Endodermal cell (in vitro differentiated cells): Measurements from ENCODE around the gene CSNK2A1. TPM values are rescaled to one million over a fixed set of nuclear protein-coding genes. Genes with fewer than 3 reads are reported as not detected.

Experiments
- DNase-seq: peaks from one replicate; pipeline ENCODE4 v3.0.0-alpha.2; 2017
- H3K27ac ChIP-seq: 2 replicates; pipeline ENCODE4 v1.5.1; 2013; ENCODE audit warnings: mild to moderate bottlenecking, low read depth, low read length, moderate library complexity
- H3K27me3 ChIP-seq: 2 replicates; pipeline ENCODE4 v1.6.1; 2013; ENCODE audit warnings: mild to moderate bottlenecking, low read length, moderate library complexity; ENCODE audit not compliant: insufficient read depth, control insufficient read depth, poor library complexity, severe bottlenecking
- H3K36me3 ChIP-seq: 2 replicates; pipeline ENCODE4 v1.7.0; 2013; ENCODE audit warnings: mild to moderate bottlenecking, low read length, moderate library complexity; ENCODE audit not compliant: control insufficient read depth, insufficient read depth
- H3K4me1 ChIP-seq: one replicate; pipeline ENCODE4 v1.7.0; 2013; ENCODE audit warnings: low read length; ENCODE audit not compliant: control insufficient read depth, insufficient read depth
- H3K4me3 ChIP-seq: 2 replicates; pipeline ENCODE4 v1.5.1; 2013; ENCODE audit warnings: mild to moderate bottlenecking, low read length, moderate library complexity
- H3K9ac ChIP-seq: 2 replicates; pipeline ENCODE4 v1.6.1; 2013; ENCODE audit warnings: mild to moderate bottlenecking, low read length, moderate library complexity; ENCODE audit not compliant: poor library complexity, severe bottlenecking; ENCODE audit errors: extremely low read depth
- H3K9me3 ChIP-seq: 2 replicates; pipeline ENCODE4 v1.6.1; 2013; ENCODE audit warnings: mild to moderate bottlenecking, low read length, moderate library complexity; ENCODE audit not compliant: control insufficient read depth
- H3K27ac Mint-ChIP-seq: 2 replicates; pipeline ENCODE4 v1.8.0; 2020; ENCODE audit warnings: mixed read lengths
- H3K27me3 Mint-ChIP-seq: 2 replicates; pipeline ENCODE4 v1.8.0; 2021; ENCODE audit warnings: mild to moderate bottlenecking, mixed read lengths; ENCODE audit not compliant: insufficient read depth
- H3K36me3 Mint-ChIP-seq: 2 replicates; pipeline ENCODE4 v1.8.0; 2020; ENCODE audit warnings: low read depth, mixed read lengths
- H3K4me1 Mint-ChIP-seq: 2 replicates; pipeline ENCODE4 v1.8.0; 2020; ENCODE audit warnings: mixed read lengths
- H3K4me3 Mint-ChIP-seq: 2 replicates; pipeline ENCODE4 v1.8.0; 2020; ENCODE audit warnings: mild to moderate bottlenecking, moderate library complexity, mixed read lengths
- H3K9me3 Mint-ChIP-seq: 2 replicates; pipeline ENCODE4 v1.8.0; 2020; ENCODE audit warnings: mild to moderate bottlenecking, mixed read lengths
- WGBS, 2 experiments: methylation state at CpG; one replicate each; pipeline versions ENCODE4 v1.1.5 to v1.1.7; 2013; ENCODE audit warnings: missing lambda C conversion rate in 2 of 2, mixed read lengths in 1 of 2; ENCODE audit not compliant: insufficient coverage in 1 of 2, insufficient read length in 1 of 2; 5-methylcytosine and 5-hydroxymethylcytosine counted together
- total RNA-seq, 2 donors: library from RNA; stranded (reverse); fragmentation: NEBNext Ultra II Directional in 1 of 2; extraction: Animal tissue kit (Norgen Biotek cat#: 25700) in 1 of 2; gene quantifications; 2 replicates in 1 of 2; 3 replicates in 1 of 2; pipeline ENCODE4 v1.2.1, GENCODE V29; 2021
- TF ChIP-seq, protein P1 (sequence below): fragments of 200-600 bp; sonication (generic); conservative IDR thresholded peaks from 2 replicates; pipeline ENCODE4 v1.5.0; 2021; ENCODE audit warnings: antibody characterized with exemption, mild to moderate bottlenecking

The CSNK2A1 gene
- total RNA-seq, 2 donors from 2014 or later: 202 to 239 TPM

- Mint-ChIP-seq H3K27me3 (no peaks in the 10 kb centered on the region), H3K4me1 (peaks cover 54% of the 10 kb centered on the region), H3K27ac (no peak overlapping the region), H3K9me3 (no peaks in the 10 kb centered on the region), H3K4me3 (no peak overlapping the region), H3K36me3 (peaks cover 19% of the 10 kb centered on the region)
- Histone ChIP-seq H3K36me3 (peaks cover 26% of the 10 kb centered on the region), H3K27ac (no peak overlapping the region), H3K9ac (no peak overlapping the region), H3K27me3 (no peaks in the 10 kb centered on the region), H3K4me1 (no peaks in the 10 kb centered on the region), H3K9me3 (no peaks in the 10 kb centered on the region), H3K4me3 (no peak overlapping the region)
- TF ChIP-seq, protein P1, sequence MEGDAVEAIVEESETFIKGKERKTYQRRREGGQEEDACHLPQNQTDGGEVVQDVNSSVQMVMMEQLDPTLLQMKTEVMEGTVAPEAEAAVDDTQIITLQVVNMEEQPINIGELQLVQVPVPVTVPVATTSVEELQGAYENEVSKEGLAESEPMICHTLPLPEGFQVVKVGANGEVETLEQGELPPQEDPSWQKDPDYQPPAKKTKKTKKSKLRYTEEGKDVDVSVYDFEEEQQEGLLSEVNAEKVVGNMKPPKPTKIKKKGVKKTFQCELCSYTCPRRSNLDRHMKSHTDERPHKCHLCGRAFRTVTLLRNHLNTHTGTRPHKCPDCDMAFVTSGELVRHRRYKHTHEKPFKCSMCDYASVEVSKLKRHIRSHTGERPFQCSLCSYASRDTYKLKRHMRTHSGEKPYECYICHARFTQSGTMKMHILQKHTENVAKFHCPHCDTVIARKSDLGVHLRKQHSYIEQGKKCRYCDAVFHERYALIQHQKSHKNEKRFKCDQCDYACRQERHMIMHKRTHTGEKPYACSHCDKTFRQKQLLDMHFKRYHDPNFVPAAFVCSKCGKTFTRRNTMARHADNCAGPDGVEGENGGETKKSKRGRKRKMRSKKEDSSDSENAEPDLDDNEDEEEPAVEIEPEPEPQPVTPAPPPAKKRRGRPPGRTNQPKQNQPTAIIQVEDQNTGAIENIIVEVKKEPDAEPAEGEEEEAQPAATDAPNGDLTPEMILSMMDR: no peak
- WGBS, 2 experiments: 95 to 100% methylated on average over 2 to 5 of the region's 5 CpGs
- DNase-seq: no peak
These were observed 10.1 kb downstream of the CSNK2A1 start for GRCh38 chr20:533526-533925.

DNA sequence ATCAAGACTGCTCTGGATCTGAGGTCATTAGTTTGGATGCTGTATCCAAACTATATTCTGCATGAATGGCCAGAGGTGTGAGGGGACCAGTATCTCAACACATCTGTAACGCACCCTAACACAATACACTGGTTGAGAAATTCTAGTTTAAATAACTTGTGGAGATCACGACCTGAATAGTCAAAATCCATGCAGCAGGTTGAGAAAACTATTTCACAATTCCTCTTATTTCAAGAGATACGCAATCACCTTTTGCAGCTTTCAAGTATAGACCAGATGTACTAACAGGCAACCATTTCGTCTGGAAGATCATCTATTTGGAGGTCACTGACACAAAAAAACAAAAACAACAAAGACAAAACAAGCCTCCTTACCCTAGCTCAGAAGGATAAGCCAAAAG, 11.1 kb downstream of the CSNK2A1 start:
- H3K4me1 Mint-ChIP-seq: peaks cover 47% of the 10 kb centered on the region
- Histone ChIP-seq H3K4me1 (no peaks in the 10 kb centered on the region), H3K36me3 (peaks cover 36% of the 10 kb centered on the region), H3K4me3 (no peak overlapping the region), H3K27me3 (no peaks in the 10 kb centered on the region), H3K9me3 (peaks cover 7% of the 10 kb centered on the region), H3K9ac (no peak overlapping the region), H3K27ac (no peak overlapping the region)
- peak overlapping the region; percentile 38 for H3K27ac Mint-ChIP-seq
- H3K36me3 Mint-ChIP-seq: peaks cover 26% of the 10 kb centered on the region
- TF ChIP-seq, protein P1: no peak
- H3K27me3 Mint-ChIP-seq: no peaks in the 10 kb centered on the region
- no peak for DNase-seq
- no peak overlapping the region for H3K4me3 Mint-ChIP-seq
- WGBS, 2 experiments: 90 to 92% methylated on average over 2 to 4 of the region's 4 CpGs
- no peaks in the 10 kb centered on the region for H3K9me3 Mint-ChIP-seq

- H3K4me1 ChIP-seq: no peaks in the 10 kb centered on the region
- Mint-ChIP-seq H3K27ac (no peak overlapping the region), H3K4me3 (peak overlapping the region; percentile 2), H3K9me3 (peaks cover 6% of the 10 kb centered on the region), H3K4me1 (peaks cover 38% of the 10 kb centered on the region), H3K36me3 (peaks cover 35% of the 10 kb centered on the region), H3K27me3 (no peaks in the 10 kb centered on the region)
- H3K36me3 ChIP-seq: peaks cover 45% of the 10 kb centered on the region
- DNase-seq: no peak
- TF ChIP-seq, protein P1: no peak
- no peak overlapping the region for H3K27ac ChIP-seq
- peak overlapping the region; percentile 61 for H3K4me3 ChIP-seq
- H3K27me3 ChIP-seq: no peaks in the 10 kb centered on the region
- H3K9ac ChIP-seq: no peak overlapping the region
- H3K9me3 ChIP-seq: peaks cover 12% of the 10 kb centered on the region
These were observed 12.0 kb downstream of the CSNK2A1 start for GRCh38 chr20:531608-532007.
